Right hindlimb (tissue), 1 donor: Measurements from ENCODE around the gene PSD.

Experiments used
- DNase-seq: peaks from one replicate; pipeline ENCODE4 v3.0.0-alpha.2; 2018

PSD gene

DNA sequence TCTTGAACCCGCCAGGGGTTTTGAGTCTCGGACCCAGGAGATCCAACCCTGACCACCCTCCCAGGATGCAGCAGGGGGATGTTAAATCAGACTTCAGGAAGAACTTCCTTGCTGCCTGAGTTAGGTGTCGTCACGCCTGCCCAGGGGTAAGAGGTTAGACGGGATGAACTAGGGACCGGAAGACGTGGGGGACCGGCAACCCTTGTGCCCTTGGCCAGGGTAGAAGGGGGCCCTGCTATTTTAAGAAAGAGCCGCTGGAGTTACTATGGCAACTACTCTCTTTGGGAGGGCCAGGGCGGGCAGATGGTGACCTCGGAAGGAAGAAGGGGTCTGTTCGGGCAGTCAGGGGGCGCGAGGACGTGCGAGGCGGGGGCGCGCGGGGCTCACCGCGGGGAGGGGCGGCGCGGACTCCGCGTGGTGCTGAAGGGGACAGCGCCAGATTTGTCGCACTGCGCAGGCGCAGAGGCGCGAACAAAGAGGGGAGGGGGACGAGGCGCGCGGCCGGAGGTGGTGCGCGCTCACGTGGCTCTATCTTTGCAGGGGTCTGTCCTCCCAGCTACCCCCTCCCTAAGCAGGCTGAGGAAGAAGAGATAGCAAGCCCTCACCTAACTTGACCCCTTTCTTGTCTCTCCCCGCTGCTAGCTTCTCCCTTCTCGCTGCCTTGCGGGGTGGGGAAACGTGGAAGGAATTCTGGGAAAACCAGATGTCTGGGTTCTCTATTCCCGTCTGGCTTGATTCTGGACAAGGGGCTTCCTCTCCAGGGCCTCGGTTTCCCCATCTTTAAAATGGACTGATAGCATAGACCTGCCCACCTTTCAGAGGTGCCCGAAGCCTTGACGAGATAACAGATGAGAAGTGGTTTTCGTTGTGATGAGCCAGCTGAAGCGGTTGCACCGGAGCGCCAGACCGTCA lies 940 bp upstream of the PSD start:
- DNase-seq, result peak; percentile 66

DNA sequence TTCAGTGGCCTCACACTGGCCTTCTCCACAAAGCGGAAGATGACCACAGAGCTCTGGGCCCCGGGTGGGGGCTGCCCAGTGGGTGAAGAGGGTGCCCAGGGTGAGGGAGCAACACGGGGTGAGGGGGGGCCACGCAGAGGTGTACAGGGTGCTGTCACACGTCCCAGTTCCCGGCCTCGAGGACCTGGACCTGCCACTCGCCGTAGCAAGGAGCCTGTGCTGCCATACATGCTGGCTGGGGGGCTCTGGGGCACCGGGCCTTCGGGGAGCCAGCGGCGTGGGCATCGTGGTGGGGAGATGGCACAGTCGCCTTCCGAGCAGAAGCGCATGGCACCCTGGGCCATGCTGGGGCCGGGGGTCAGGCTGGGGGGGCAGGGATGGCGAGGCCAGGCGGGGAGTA lies 1.9 kb downstream of the PSD start:
- DNase-seq, result no peak

DNA sequence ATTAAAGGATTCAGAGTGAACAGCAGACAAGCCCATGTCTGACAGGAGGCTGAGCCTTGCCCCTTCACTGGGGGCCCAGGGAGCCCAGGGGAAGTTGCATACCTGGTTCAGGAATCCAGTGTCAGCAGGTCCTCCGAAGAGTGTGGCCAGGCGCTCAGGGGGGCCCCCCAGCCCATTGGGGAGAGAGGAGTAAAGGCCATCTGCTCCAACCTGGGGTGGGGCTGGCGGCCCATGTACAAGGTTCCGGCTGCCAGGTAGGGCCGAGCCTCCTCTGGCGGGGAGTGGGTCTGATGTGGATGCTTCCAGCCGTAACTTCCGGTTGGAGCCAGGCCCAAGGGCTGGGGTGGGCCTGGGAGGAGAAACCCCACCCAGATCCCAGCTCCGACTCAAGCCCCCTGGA lies 2.3 kb downstream of the PSD start:
- no peak for DNase-seq

DNA sequence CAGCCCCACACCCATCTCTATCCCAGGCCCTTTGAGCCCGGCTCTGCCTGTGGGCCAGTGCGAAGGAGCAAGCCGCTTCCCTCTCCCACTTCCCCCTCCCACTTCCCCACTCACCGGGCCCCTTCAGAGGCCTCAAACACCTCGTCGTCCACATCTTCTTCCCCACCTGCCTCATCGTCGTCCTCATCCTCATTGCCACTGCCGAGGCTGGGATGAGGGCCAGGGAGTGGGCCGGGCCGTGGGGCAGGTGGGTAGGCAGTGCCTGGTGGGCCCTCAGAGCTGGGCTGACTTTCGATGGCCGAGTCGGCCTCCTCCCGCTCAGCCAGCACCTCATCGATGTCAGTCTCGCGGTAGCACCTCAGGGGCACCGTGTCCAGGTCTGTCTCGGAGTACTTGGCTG lies 3.8 kb downstream of the PSD start:
- no peak for DNase-seq

DNA sequence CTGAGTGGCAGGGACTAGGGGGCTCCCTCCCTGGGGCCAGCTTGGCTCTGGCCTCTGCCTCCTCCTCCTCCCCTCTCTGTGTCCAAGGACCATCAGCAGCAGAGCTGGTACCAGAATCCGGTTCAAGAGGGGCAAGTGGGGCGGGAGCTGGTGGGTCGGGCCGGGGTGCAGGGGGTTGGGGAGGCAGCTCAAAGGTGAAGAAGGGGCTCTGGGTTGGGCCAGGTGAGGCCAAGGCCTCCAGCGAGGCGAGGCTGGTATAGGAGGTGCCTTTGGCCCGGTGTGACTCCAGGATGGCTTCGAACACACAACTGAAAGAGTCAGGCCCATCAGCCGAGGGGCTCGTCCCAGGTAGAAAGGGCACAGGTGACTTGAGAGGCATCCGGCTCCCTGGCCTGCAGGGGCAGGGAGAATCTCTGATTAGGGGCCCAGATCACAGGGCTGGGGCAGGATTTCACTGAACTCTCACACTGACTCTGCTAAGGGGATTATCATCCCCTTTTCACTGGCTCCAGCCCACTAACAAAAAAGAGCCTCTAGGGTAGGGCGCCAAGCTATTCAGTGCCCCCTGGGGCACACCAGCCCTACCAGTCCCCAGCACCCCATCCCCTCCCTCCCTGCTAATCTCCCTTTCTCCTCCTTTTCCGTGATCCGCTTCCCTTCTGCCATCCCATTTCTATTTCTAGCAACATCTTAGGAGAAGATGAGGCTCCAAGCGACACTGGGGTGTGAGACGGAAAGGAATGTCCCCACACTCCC lies 4.6 kb downstream of the PSD start:
- DNase-seq, result no peak

DNA sequence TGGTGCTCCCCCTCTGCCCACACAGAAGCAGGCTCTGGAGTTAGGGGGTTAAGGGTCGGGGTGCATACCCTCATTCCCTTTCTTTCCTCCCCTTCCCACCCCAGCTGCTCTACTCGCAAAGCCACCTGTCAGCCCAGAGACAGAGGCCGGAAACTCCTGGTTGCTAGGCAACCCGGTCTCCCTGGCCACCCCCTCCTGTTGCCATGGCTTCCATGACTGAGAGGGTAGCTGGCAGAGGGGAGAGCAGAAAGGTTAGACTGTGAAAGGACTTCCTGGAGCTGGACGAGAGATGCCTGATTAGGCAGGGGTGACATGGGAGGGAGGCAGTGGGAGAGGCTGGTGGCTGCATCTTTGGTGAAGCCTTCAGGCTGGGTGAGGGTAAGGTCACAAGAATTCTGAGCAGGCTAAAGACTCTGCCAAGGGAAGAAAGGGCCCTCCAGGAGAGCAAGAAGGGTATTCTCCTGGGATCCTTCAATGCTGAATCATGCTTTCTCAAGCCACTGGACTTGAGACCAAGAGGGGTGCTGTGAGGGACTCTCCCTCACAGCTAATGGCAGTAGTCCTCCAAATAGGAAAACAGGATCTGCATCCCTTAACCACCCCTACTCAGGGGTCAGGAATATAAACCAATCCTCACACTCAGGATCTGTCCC lies 5.4 kb downstream of the PSD start:
- no peak for DNase-seq

DNA sequence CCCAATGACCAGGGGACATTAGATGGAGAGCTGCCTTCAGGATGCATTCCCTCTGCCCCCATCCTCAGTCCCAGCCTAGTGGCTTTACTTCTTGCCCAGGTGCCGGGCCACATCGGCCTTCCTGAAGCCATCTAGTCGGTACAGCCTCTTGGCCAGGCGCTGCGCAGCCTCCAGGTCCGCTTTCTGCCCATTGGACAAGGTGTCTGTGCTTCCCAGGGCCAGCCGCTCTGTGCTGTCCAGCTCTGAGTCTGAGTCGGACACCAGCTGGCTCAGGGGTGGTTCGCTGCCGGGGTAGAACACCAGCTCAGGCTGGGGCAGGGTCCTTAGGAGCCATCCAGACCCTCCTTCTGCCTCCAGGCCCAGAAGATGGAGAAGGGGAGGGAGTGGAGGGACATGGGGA lies 6.3 kb downstream of the PSD start:
- DNase-seq, result no peak

DNA sequence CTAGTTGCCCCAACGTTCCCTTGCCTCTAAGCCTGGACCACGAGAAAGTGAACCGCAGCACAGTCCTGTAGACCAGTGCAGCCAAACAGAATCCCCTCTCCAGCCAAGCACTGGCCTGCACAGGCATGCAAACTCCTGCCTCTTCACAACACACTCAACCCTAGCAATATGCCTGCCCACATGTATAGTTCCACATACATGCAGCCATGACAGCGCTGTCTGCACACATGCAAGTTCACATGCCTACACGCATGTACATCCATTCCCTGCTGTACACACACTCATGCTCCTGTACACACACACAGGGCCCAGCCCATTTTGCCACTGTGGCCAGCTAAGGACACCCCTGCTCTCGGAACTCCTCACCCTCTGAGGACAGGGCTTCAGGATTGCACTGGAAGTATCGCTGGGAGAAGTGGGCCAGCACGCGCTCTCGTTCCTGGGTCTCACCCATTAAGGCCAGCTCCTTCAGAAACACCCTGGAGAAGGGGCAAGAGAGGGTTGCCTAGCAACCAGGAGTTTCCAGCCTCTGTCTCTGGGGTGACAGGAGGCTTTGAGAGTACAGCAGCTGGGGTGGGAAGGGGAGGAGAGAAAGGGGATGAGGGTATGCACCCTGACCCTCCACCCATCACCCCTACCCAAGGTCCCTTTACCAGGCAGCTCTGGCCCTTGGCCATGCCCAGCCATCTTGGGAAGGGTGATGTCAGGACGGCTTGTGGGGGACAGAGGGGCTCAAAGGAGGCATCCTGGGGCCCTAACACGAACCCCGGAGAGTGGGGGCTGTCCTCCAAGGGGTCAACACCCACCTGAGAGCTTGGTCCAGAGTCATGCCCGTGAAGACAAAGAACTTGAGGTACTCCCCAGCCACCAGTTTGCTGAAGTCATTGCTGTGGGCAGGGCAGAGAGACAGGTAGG lies 7.0 kb downstream of the PSD start:
- DNase-seq, result no peak

DNA sequence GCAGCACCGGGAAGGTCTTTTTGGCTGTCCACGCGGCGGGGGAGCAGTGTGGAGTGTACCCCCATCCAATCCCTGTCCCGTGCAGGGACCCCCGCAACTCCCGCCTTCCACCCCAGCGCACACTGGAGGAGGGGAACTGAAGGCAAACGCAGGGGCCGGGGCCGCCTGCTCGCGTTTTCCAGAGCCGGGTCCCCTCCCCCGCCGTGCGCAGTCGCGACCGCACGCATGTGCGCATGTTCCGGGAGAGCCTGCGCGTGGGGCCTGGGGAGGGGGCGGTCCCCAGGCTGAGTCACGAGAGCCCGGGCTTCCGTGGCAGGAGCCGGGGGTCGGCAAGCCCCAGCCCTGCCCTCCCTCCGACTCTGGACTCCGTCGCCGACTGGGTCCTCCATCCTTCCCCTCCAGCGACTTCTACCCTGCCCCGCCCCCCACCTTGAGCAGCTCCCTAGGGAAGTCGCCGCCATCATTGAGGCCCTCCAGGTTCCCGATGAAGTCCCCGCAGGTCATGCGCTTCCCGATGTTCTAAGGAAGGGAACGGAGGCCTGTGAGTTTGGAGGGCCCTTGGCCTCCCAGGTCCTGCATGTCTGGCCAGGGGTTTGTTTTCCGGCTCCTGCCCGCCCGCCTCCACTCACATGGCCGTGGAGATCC lies 8.0 kb downstream of the PSD start:
- peak; percentile 83 for DNase-seq

DNA sequence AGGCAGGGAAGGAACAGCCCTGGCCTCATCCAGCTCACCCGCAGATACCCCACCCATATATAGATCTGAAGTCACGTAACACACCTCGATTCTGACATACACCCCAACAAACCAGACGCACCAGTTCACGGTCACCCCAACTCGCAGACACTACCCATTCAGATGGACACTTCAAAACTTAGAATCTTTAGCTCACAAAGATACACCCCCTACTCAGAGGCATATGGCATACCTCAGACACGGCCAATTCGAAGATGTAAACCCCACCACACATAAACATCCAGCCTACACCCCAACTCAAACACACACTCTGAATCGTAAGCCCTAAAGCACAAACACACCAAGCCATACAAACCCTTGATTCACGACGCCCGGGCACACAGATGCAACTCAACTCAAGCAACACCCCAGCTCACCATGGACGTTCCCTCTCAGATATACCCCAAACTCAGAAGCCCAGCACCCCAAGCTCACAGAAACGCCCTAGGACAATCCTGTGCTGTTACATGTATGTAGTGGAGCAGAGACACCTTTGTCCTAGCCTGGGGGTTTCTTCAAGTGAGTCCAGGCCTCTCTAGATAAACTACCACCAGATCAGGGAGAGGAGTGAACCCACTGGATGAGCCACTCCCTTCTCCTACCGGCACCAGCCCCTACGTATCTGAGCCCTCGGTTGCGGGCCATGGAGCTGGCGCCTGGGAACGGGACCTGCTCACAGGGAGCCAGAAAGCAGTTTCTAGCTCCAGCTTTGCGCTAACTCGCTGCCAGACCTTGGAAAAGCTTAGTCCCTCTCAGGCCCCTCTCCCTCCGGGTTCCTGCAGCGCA lies 8.8 kb downstream of the PSD start:
- no peak for DNase-seq

DNA sequence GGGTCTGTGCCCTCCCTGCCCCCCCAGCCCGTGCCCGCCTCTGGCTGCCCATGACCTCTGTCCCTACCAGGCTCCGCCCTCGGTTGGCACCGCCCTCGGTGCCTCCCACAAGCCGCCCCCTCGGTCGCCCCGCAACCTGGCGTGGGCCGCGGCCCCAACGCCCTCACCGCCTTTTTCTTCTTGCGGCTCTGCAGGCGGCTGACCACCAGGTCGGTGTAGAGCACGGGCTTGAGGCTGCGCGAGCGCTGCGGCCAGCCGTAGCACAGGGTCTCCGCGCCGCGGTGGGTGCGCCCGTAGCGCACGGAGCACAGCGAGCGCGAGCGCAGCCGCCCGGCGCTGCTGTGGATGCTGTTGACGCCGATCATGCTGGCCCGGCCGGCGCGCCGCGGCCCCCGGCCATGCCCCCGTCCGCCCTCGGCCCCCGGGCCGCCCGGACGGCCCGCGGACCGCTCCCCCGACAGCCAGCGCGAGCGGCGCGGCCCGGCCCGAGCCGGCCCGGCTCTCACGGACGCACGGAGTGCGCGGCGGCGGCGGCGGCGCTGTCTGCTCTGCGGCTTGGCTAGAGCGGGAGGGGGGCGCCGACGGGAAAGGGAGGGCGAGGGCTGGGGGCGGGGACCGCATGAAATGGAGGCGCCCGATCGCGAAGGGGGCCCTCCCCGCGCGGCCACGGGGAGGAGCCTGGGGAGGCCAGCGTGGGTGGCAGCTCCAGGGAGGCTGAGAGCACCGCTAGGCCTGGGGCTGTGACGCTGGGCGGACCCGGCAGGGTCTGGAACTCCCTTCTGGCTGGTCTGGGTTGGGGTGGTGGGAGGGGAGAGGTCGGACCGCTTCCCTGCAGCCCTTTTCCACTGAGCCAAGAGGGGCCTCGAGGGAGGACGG lies 9.6 kb downstream of the PSD start:
- peak; percentile 87 for DNase-seq

DNA sequence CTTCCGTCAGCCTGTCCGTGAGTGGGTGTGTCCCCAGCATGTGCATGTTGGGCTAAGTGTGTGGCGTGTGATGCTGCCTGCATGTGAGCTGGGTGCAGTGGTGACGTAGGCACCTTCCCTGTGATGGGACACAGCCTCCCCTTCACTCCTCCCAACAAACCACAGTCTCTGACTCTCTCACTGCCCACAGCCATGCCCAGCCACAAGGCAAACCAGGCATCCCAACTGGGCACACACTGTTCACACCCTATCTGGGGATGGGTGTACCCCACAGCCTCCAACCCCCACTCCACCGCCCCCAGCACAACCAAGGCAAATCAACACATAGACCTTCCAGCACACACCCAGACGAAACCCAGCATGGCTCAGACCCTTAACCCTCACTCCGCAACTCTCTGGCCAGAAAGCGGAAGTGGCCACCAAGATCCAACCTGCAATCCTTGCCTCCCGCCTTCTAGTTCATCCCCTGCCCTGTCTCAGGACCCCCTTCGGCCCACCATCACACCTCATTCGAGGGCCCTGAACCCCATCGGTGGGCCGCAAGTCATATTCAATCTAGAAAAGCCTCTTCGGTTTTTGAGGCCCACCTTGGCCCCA lies 10.4 kb downstream of the PSD start:
- DNase-seq, result peak; percentile 35

DNA sequence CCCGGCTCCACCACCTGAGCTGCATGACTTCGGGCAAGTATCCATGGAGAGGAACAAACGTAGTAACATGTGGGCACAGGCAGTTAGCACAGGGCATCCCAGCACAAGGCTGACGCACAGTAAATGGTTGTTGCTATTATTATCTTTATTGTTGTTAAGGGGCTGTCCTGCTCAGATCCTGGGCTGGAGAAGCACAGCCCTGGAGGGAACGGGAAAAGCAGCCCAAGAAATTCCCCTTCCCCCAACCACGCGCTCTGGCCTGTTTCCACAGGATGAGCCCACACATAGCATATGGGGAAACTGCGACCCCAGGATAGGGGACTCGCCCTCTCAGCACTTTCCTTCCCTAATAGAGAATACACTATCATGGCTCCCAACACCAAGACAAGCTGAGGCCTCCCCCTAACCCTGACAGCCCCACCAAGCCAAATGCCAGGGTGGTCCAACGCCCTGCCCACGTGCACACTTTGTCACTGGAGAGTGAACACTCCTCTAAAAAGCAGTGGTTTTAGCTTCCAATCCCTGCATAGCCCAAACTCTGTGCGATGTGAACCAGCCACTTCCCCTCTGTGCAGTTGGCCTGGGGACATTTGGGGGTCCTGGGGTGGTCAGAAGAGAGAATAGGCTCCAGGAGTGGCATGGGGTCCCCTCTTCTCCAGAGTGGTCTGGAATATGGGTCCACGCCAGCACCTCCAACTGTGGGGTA lies 11.0 kb downstream of the PSD start:
- DNase-seq, result no peak

DNA sequence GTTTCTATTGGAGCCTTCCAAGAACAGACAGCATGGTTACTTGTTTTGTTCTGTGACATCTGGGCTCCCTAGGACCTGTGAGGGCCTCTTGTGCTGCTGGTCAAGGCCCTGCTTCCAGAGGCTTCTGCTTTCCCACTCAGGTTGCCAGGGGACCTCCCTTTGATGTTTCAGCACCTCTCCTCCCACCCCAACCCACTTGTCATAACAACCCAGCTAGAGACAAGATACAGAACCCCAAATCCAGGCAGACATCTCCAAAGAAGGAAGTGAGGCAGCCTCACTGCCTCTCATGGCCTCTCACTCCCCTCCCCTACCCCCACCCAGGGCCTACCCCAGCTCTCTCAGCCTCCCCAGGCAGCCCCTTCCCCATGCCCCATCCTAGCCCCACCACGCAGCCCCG lies 11.8 kb downstream of the PSD start:
- DNase-seq, result no peak

DNA sequence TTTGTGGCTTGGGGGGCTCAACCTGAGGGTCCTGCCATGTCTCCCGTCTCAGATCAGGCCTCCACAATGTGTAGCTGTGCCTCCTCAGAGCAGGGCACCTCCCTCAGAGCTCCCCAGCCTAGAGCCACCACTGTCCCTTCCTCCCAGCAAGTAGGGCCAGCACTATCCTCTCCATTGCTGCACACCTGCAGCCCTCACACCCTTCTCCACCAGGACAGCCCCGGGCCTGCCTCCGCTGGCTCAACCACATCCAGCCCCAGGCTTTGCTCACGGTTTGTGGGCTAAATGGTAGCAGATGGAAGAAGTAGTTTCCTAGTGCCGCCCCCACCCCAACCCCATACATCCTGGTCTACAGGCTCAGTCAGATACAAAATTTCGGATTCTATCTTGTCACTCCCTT lies 13.0 kb downstream of the PSD start:
- no peak for DNase-seq

DNA sequence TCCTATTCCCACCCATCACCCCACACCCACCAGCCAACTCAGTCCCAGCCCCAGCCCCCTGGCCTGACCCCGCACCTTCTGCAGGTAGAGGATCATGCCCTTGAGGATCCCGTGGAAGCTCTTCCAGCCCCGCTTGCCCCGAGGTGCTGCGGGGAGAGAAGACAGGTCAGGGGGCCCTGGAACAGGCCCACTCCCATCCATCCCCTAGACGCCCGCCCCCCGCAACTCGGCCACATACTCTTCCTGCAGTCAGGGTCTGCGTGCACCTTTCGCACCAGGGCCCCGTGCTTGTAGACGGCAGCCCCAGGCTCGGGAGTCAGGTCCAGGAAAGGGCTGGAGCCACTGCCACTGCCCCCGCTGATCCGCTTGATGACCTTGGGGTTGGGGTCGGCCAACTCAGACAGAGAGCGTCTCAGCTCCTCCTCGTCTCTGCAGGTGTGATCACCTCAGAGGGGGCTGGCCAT lies 13.4 kb downstream of the PSD start:
- no peak for DNase-seq

DNA sequence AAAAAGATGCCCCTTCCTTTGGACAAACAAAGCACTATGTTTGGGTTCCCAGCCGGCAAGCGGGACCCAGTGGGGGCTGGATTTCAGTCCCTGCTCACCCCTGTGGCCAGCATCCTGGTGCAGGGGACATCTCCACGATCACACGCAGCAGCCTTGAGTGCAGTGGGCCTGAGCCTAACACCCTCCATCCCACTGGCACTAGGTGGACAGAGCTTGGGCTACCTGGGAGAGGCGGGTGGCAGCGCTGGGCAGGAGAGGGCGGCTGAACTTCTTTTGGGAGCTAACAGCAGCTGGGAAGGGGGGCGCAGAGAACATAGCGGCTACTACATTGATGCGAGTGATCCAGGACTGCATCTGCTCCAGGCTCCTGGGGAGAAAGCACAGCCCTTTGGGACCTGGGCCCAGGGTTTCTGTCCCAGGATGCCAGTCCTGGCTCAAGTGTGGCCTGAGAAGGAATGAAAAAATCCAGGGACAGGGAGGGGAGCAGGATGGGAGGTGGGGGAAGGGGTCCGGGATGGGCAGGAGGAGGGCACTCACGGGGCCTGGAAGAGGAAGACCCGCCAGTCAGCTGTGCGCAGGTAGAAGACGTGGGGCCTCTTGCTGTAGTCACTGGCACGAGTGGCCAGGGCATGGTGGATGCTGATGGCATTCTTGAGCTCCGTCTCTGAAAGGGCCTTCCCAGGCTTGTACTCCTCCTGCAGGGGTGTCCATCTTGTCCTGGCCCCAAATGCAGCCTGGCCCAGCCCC lies 14.1 kb downstream of the PSD start:
- DNase-seq, result no peak

DNA sequence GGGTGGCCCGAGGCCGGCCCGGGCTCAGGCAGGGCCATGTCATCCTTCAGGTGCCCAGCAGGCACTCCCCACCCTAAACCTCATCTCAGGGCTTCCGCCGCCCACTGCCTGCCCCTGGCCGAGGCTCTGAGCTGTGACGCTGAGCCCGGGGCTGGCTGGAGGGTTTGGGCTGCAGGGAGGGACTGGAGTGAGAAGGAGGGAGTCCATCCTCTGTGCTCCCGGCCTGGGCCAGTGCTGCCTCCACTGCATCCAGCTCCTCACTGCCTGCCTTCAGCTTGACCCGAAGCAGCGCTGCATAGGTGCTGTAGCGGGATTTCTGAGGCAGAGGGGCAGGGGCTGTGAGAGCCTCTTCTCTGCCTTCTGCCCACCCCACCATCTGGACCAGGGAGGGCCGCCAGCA lies 15.5 kb downstream of the PSD start:
- no peak for DNase-seq
